HG03066 (cell line): Measurements from ENCODE around the gene OPCML.

Experiments
- ATAC-seq: cut with Tn5 transposase; IDR thresholded peaks from one replicate; pipeline ENCODE4 v1.9.1; 2021; ENCODE audit warnings: low read depth; ENCODE audit not compliant: unreplicated experiment

The OPCML gene

GRCh38 chr11:133086518-133086917, 445.8 kb downstream of the OPCML start:
- ATAC-seq, result no peak

- no peak for ATAC-seq
These were observed 449.3 kb downstream of the OPCML start for GRCh38 chr11:133082841-133083488.

DNA sequence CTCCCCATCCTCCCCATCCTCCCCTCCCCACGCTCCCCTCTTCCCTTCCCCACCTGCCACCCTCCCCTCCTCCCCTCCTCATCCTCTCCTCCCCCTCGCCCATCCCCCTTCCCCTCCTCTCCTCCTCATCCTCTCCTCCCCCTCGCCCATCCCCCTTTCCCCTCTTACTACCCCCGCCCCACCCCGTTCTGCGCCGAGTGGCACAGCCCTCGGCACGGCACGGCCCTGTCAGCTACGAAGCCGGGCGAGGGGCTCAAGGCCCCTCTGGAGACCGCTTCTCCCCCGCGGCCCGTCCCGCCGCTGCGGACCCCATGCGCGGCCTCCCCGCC, 449.9 kb downstream of the OPCML start:
- no peak for ATAC-seq

GRCh38 chr11:133081730-133082452, 450.4 kb downstream of the OPCML start:
- no peak for ATAC-seq

DNA sequence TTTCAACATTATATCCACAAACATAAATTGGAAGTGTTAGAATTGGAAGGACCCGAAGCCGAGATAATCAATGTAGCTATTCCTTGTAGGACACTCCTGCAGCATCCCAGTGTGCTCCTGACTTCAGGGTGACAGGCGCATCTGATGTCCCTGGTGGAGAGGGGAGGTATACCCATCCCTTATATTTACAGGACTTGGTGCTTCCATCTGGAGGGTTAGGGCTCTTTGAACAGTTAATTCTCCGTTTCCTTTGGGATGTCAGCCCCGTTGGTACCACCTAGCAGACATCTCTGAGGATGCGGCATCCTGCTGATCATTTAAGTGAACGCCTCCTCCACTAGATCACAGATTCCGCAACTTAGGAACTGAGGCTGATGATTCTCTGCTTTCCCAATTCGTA, 451.3 kb downstream of the OPCML start:
- no peak for ATAC-seq

- no peak for ATAC-seq
These were observed 453.5 kb downstream of the OPCML start for GRCh38 chr11:133078591-133079404.

DNA sequence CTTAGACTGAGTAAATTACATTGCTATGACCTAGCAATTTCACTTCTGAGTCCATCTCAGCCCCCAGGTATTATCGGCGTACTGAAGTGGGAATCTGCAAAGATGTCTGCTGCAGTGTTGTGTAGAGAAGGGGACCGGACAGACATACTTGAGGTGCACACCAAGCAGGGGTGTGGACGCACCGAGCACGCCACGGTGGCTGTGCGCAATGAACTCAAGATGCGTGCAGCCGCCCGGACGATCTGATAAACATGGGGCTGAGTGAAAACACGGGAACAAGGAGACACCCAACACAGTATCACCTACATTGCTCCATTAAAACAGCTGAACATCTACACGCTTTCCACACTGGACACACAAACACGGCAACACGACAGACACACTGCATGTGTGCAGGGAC, 454.3 kb downstream of the OPCML start:
- ATAC-seq, result no peak

- ATAC-seq, result no peak
These were observed 456.9 kb downstream of the OPCML start for GRCh38 chr11:133075351-133075750.

DNA sequence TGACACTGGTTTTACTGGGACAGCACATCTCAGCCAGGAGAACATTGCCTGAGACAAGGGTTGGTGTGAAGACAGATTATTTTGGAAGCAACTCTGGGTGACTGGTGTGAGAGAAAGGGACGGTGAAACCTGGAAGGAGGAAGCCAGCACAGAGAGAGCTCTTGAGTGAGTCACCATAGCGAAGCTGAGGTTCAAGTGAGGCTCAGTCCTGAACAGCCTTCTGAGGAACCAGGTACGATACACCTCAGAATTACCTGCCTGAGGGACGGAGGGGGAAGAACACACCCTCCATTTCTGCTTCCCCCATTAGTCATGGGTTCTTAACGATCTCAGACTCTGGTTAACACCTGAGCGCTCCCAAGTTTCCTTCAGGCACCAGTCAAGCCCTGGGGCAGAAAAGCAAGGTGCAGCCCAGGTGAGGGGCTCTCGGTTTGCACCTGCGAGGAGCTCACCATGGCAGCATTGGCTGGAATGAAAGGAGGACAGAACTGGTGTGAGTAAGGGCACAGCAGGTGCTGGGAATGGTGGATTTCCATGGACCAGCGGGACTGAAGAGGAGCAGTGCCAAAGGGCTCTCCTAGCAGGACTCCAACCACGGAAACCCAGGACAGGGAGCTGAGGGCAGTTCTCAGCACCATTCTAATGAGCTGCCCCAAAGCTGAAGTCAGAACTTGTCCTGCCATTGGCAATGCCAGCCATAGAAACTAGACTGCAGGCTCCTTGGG, 459.3 kb downstream of the OPCML start:
- ATAC-seq, result no peak

DNA sequence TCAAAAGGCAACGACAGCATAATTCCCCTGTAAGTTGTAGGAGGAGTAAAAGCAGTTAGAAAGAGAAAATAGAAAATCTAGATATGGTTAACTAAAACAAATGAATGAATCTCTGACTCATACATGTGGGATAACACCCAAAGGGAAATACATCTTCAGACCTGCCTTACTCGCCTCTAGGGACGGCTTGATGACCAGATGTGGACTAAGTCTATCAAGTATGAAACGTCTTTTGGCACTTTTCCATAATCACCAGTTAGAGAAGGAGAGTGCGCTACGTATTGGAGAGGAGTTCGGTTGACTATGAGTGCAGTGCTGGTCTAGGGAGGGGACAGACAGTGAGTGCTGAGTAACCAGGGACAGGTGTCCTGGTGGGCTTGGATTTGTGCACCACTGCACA, 459.9 kb downstream of the OPCML start:
- no peak for ATAC-seq

DNA sequence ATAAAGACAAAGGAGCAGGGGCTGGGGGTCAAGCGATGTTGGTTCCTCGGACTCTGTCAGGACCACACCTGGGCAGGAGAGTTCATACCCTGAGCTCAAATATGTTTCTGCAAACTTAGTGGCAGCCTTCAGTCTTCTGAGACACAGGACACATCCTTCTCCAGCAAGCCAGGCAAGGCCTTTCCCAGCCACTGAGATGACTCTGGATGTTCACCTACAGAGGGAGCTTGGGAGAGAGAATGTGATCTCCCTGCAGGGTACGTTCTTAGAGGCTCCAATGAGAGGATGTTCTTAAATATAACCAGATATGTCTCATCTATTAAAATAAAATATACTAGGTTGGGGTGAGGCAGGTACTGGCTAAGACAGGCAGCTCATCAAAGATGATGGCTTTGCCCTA, 461.5 kb downstream of the OPCML start:
- no peak for ATAC-seq

DNA sequence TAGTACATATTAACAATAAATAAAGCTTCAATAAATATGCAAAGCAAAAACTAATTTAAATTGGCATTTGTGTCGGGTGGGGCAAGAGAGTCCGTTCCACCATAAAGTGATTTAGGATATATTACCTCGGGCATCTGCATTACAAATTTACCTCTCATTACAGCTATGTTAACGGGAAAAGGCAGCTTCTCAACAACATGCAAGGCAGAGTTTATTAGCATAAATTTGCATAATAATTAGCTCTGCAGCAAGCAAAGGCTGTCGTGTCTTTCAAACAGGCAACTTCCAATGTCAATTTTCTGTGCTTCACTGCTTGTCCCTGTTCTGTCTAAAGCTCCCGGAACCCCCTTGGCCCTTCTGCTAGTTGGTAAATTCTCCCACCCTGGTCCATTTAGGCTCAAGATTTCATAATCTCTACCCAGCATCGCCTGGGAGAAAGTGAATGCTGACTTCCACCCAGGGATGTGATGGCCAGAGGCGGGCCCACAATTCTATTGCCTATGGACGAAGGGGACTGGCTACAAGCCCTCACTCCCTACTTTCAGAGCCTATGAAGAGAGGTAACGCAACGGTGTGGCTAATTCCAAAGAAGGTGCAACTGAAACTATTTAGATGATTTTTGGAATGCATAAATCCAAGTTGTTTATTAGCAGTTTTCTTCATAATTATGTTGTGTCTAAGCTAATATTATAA, 462.1 kb downstream of the OPCML start:
- no peak for ATAC-seq

DNA sequence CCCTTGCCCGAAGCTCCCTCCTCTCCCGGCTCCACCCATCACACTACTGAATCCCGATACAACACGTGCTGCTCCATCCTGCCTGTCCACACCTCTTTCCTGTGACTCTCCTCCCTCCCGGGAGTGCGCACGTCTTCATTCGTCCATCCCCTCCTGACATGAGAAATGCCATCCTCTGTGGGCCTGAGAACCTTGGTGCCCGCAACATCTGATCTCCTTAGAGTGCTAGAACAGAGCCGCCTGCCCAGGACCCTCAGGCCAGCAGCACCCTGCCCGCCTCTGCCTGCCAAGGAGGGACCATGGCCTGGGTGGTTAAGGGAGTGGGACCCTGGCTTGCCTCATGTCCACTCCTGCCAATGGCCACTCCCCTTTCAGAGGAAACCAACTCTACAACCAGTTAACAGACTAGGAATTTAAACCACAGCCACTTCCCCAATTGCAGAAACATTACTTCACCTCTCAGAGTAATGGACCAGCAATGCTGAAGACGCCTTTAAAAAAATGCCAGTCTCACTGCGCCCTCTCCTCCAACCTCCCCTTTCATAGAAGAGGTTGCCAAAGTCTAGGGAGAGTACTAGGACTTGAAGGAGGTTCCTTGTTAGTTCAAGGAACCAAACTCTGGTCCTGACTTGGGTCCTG, 466.3 kb downstream of the OPCML start:
- no peak for ATAC-seq

GRCh38 chr11:133064961-133065360, 467.3 kb downstream of the OPCML start:
- no peak for ATAC-seq

- ATAC-seq, result no peak
These were observed 468.0 kb downstream of the OPCML start for GRCh38 chr11:133064152-133064877.

DNA sequence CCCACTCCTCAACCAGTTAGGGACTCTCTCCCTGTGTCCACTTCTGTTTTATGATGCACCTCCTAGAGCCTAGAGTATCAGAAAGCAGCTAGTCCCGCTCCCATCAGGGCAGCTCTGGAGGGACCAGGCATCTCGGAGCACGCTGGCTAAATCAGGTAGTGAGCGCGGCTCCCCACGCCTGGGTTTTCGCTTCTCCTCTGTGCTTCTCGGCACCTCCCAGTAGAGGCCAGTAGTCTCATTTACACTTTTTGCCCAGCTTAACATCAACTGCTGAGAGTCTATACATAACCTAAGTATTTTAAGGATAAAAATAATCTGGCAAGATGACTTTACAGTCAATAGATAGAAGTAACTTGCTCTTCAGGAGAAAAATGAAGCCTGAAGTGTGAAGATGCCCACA, 473.8 kb downstream of the OPCML start:
- ATAC-seq, result no peak

DNA sequence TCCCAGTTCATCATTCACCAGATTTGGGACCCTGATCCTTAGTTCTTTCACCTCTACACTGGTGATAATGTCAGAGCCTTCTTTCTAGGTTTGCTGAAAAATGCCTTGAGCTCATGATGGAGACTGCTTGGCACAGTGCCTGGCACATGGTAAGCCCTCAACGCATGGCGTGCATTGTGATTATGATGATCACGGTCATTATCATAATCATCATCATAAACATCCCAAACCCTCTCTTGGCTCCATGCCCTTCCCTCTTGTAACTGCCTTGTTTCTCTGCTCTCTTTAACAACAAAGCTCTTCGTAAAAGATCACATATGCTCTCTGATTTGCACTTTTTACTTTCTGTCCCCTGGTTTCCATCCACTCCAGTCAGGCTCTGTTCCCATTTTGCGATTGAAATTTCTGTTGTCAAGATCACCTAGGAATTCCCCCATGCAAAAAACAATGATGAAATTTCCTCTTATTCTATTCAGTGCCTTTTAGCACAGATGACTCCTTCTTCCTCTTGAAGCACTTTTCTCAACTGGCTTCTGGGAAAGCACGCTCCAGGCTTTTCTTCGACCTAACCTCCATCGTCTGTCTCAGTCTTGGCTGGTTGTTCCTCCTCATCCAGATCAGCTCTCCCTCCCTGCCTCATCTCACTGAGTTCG, 479.1 kb downstream of the OPCML start:
- ATAC-seq, result no peak

DNA sequence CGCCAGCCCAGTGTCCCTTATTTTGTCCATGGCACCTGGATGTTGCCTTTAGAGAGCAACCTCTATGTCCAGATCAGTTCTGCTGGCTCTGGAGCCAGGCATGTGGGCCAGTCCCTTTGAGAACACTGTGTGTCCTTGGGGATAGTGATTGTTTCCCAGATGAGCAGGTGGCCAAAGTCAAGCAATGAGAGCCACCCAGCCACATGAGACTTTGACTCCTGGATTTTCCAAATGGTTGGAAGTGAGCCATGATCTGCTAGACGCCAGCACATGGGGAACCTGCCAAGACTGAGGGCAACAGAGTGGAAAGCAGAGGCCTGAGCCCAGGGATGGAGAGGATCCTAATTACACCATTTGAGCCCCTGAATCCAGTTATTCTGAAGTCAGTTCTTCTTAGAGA, 479.8 kb downstream of the OPCML start:
- no peak for ATAC-seq
